HepG2 (cell line): ENCODE measurements around the gene PNPLA8. TPM values are rescaled to one million over a fixed set of nuclear protein-coding genes. Genes with fewer than 3 reads are reported as not detected.
A peak's percentile ranks its signal among the peaks of the same experiment; 100 is the strongest.

Experiments used
- ETV5 ChIP-seq: IDR thresholded peaks from 2 replicates; pipeline ENCODE4 v1.6.1; 2018; ENCODE audit warnings: missing biosample characterization, missing genetic modification reagents, inconsistent platforms, borderline replicate concordance
- FOXP4 ChIP-seq: sonication (generic); formaldehyde crosslinking; IDR thresholded peaks from 2 replicates; pipeline ENCODE4 v1.4.0; 2020; ENCODE audit warnings: missing genetic modification reagents
- GRHL1 ChIP-seq: sonication (generic); formaldehyde crosslinking; conservative IDR thresholded peaks from 2 replicates; pipeline ENCODE4 v1.8.0; 2022; ENCODE audit warnings: missing genetic modification reagents
- KLF15 ChIP-seq: sonication (generic); formaldehyde crosslinking; IDR thresholded peaks from 2 replicates; pipeline ENCODE4 v1.8.1; 2023; ENCODE audit warnings: borderline replicate concordance, mild to moderate bottlenecking, inconsistent platforms, missing genetic modification reagents, mixed read lengths
- NFIC ChIP-seq: IDR thresholded peaks from 2 replicates; pipeline ENCODE4 v1.6.1; 2012; ENCODE audit warnings: mild to moderate bottlenecking, low read length, inconsistent platforms
- NKX3-1 ChIP-seq: sonication (generic); formaldehyde crosslinking; IDR thresholded peaks from 2 replicates; pipeline ENCODE4 v1.5.0; 2020; ENCODE audit warnings: missing genetic modification reagents
- SATB2 ChIP-seq: sonication (generic); formaldehyde crosslinking; IDR thresholded peaks from 2 replicates; pipeline ENCODE4 v1.5.0; 2020; ENCODE audit warnings: missing genetic modification reagents
- SIX4 ChIP-seq: sonication (generic); formaldehyde crosslinking; IDR thresholded peaks from 2 replicates; pipeline ENCODE4 v1.4.0; 2020; ENCODE audit warnings: missing genetic modification reagents
- SKIL ChIP-seq: sonication (generic); formaldehyde crosslinking; IDR thresholded peaks from 2 replicates; pipeline ENCODE4 v1.8.0; 2022; ENCODE audit warnings: missing genetic modification reagents, mild to moderate bottlenecking, moderate library complexity, borderline replicate concordance
- SNAPC5 ChIP-seq: sonication (generic); formaldehyde crosslinking; IDR thresholded peaks from 2 replicates; pipeline ENCODE4 v1.8.1; 2023; ENCODE audit warnings: mild to moderate bottlenecking, missing genetic modification reagents, borderline replicate concordance
- ZBTB20 ChIP-seq: sonication (generic); formaldehyde crosslinking; IDR thresholded peaks from 2 replicates; pipeline ENCODE4 v1.8.1; 2023; ENCODE audit warnings: missing genetic modification reagents, low read depth, mild to moderate bottlenecking, borderline replicate concordance
- ZFAT ChIP-seq: sonication (generic); formaldehyde crosslinking; conservative IDR thresholded peaks from 2 replicates; pipeline ENCODE4 v1.8.1; 2023; ENCODE audit warnings: missing genetic modification reagents, inconsistent platforms
- ZGPAT ChIP-seq: IDR thresholded peaks from 2 replicates; pipeline ENCODE4 v1.6.1; 2016; ENCODE audit warnings: mild to moderate bottlenecking
- ZHX1 ChIP-seq: sonication (generic); formaldehyde crosslinking; IDR thresholded peaks from 2 replicates; pipeline ENCODE4 v1.8.1; 2022; ENCODE audit warnings: low read depth, mild to moderate bottlenecking, missing genetic modification reagents
- ZNF292 ChIP-seq: sonication (generic); formaldehyde crosslinking; IDR thresholded peaks from 2 replicates; pipeline ENCODE4 v1.8.1; 2022; ENCODE audit warnings: mild to moderate bottlenecking, low read depth, missing genetic modification reagents, borderline replicate concordance
- ZNF543 ChIP-seq: sonication (generic); formaldehyde crosslinking; IDR thresholded peaks from 2 replicates; pipeline ENCODE4 v1.4.0; 2020; ENCODE audit warnings: mild to moderate bottlenecking, missing genetic modification reagents
- ZNF564 ChIP-seq: sonication (generic); formaldehyde crosslinking; IDR thresholded peaks from 2 replicates; pipeline ENCODE4 v1.8.1; 2023; ENCODE audit warnings: mild to moderate bottlenecking, missing genetic modification reagents
- ZNF772 ChIP-seq: sonication (generic); formaldehyde crosslinking; IDR thresholded peaks from 2 replicates; pipeline ENCODE4 v1.5.0; 2020; ENCODE audit warnings: mild to moderate bottlenecking, missing genetic modification reagents
- polyA plus RNA-seq, 8 experiments: library from polyadenylated mRNA; depleted of rRNA in 3 of 8; stranded (reverse) in 7 of 8; unstranded in 1 of 8; fragments of >200 nt; fragmentation: Illumina TruSeq in 4 of 8; extraction: Trizol in 4 of 8; gene quantifications; 2 replicates each; pipeline versions ENCODE4 v1.2.1 to v1.2.3, GENCODE V29; 2011 to 2016; ENCODE audit warnings: low read depth in 4 of 8, missing spikeins in 1 of 8, mixed read lengths in 1 of 8; ENCODE audit not compliant: insufficient read depth in 1 of 8
- total RNA-seq, 5 experiments: library from RNA; depleted of rRNA; stranded (reverse); fragments of >200 nt; fragmentation: Illumina TruSeq; extraction: Trizol; gene quantifications; 2 replicates each; pipeline ENCODE4 v1.2.3, GENCODE V29; 2016; ENCODE audit warnings: low read depth in 1 of 5

Gene PNPLA8
- total and polyA plus RNA-seq, 2 of the 13 experiments (the other 11 are each of a cell fraction or from before 2014, with no cell fraction given): 6.3 to 11.4 TPM

- TF ChIP-seq ETV5 (CRISPR knock-in tag) (peak; percentile 74), ZBTB20 (CRISPR knock-in tag) (peak; percentile 76), NFIC (no peak), ZNF772 (peak; percentile 92), ZGPAT (CRISPR knock-in tag) (peak; percentile 95), ZNF564 (CRISPR knock-in tag) (no peak), SATB2 (0 out of 2 replicates have a peak, but pooled peaks have one; percentile 48), FOXP4 (no peak; the same call in 1 of the 2 replicates), KLF15 (CRISPR knock-in tag) (0 out of 2 replicates have a peak, but pooled peaks have one; percentile 25), SKIL (CRISPR knock-in tag) (peak; percentile 28; the same call in 1 of the 2 replicates), SNAPC5 (CRISPR knock-in tag) (0 out of 2 replicates have a peak, but pooled peaks have one; percentile 71), ZHX1 (CRISPR knock-in tag) (peak; percentile 44; the same call in 1 of the 2 replicates), NKX3-1 (no peak; the same call in 1 of the 2 replicates), GRHL1 (CRISPR knock-in tag) (no peak), SIX4 (CRISPR knock-in tag) (no peak), ZNF292 (no peak), ZFAT (CRISPR knock-in tag) (no peak; the same call in 1 of the 2 replicates), ZNF543 (CRISPR knock-in tag) (peak; percentile 92)
These were observed 43.6 kb upstream of the PNPLA8 start, which contains the start of the genes DNAJB9 and THAP5 (continued) for GRCh38 chr7:108569381-108570145.
